GM12878 (cell line): ENCODE measurements around the gene VIT. TPM values are rescaled to one million over a fixed set of nuclear protein-coding genes. Genes with fewer than 3 reads are reported as not detected.

Source experiments
- ATAC-seq: fragments of 200-7000 bp; cut with Tn5 transposase; 3 replicates; pipeline ENCODE4 v1.9.1; 2020; ENCODE audit warnings: mild to moderate bottlenecking, moderate library complexity
- BruUV-seq: library from RNA; stranded (reverse); fragments of 400-500 nt; replicated peaks from 2 replicates; lab custom pipeline; 2021; lab: Mats Ljungman, UMichigan
- CTCF ChIA-PET: fragments of 300-600 bp; sonication (Branson Sonifier 250); formaldehyde crosslinking; extraction: SDS; loops from one replicate; lab custom pipeline; 2021; ENCODE audit warnings: inconsistent platforms; lab: Yijun Ruan, JAX
- POLR2A ChIA-PET: fragments of 350-600 bp; formaldehyde crosslinking; extraction: SDS; loops from one replicate; lab custom pipeline; 2021; ENCODE audit warnings: inconsistent platforms; lab: Charles Lee
- RAD21 ChIA-PET: fragments of 300-600 bp; sonication (Branson Sonifier 250); formaldehyde crosslinking; loops from one replicate; lab custom pipeline; 2023; ENCODE audit warnings: antibody characterized with exemption; ENCODE audit not compliant: unreplicated experiment; lab: Charles Lee
- SMC1A ChIA-PET: fragments of 300-600 bp; sonication (Branson Sonifier 250); formaldehyde crosslinking; loops from one replicate; lab custom pipeline; 2023; ENCODE audit not compliant: unreplicated experiment, uncharacterized antibody; lab: Charles Lee
- DNase-seq: peaks from one replicate; pipeline ENCODE4 v3.0.0-alpha.2; 2011; ENCODE audit warnings: low read depth, low spot score
- FAIRE-seq: peaks from 3 replicates; lab custom pipeline; 2011; peaks lifted over from hg19 to GRCh38; lab: Jason Lieb, UNC
- H2AFZ ChIP-seq: 2 replicates; pipeline ENCODE4 v1.6.0; 2011; ENCODE audit warnings: low read depth, low read length, control low read depth; ENCODE audit not compliant: control insufficient read depth
- H3K27ac ChIP-seq: 2 replicates; pipeline ENCODE4 v1.5.1; 2011; ENCODE audit warnings: control low read depth; ENCODE audit not compliant: control insufficient read depth, insufficient read depth
- H3K27me3 ChIP-seq, 2 experiments: replicated peaks in 1 of 2; 2 replicates each; pipeline versions ENCODE4 v1.6.0 to v1.6.1; 2011; ENCODE audit warnings: low read length in 1 of 2; ENCODE audit not compliant: control insufficient read depth in 2 of 2, insufficient read depth in 2 of 2
- H3K36me3 ChIP-seq, 2 experiments: 2 replicates each; pipeline ENCODE4 v1.5.1; 2011; ENCODE audit warnings: low read length in 1 of 2; ENCODE audit not compliant: control insufficient read depth in 2 of 2, insufficient read depth in 2 of 2
- H3K4me1 ChIP-seq: 2 replicates; pipeline ENCODE4 v1.6.1; 2011; ENCODE audit warnings: mild to moderate bottlenecking, low read length, moderate library complexity, mixed read lengths; ENCODE audit not compliant: control insufficient read depth, insufficient read depth
- H3K4me2 ChIP-seq: 2 replicates; pipeline ENCODE4 v1.6.0; 2011; ENCODE audit warnings: control low read depth; ENCODE audit not compliant: control insufficient read depth, insufficient read depth
- H3K4me3 ChIP-seq: fragments of 200-600 bp; sonication (generic); 2 replicates; pipeline ENCODE4 v1.5.1; 2016
- H3K79me2 ChIP-seq: 2 replicates; pipeline ENCODE4 v1.6.0; 2011; ENCODE audit warnings: low read length; ENCODE audit not compliant: control insufficient read depth, insufficient read depth
- H3K9ac ChIP-seq: 2 replicates; pipeline ENCODE4 v1.8.0; 2011; ENCODE audit warnings: low read length, control low read depth, mixed read lengths; ENCODE audit not compliant: control insufficient read depth, insufficient read depth
- H3K9me3 ChIP-seq: replicated peaks from 3 replicates; pipeline ENCODE4 v1.5.1; 2011; ENCODE audit warnings: mild to moderate bottlenecking, low read length; ENCODE audit not compliant: control insufficient read depth, insufficient read depth
- H4K20me1 ChIP-seq: 2 replicates; pipeline ENCODE4 v1.6.0; 2011; ENCODE audit not compliant: control insufficient read depth, insufficient read depth
- FOS ChIP-seq: IDR thresholded peaks from 3 replicates; pipeline ENCODE4 v1.6.1; 2011; ENCODE audit warnings: borderline replicate concordance; ENCODE audit not compliant: insufficient read length; ENCODE audit errors: extremely low read depth
- HDAC2 ChIP-seq: fragments of 200-600 bp; sonication (generic); IDR thresholded peaks from 2 replicates; pipeline ENCODE4 v1.6.1; 2017
- HDGF ChIP-seq: fragments of 450-650 bp; IDR thresholded peaks from 2 replicates; pipeline ENCODE4 v1.6.1; 2016; ENCODE audit warnings: antibody characterized with exemption
- IRF3 ChIP-seq: fragments of 450-650 bp; IDR thresholded peaks from 2 replicates; pipeline ENCODE4 v1.6.1; 2014; ENCODE audit warnings: mild to moderate bottlenecking
- JUNB ChIP-seq: IDR thresholded peaks from 2 replicates; pipeline ENCODE4 v1.6.1; 2016; ENCODE audit warnings: antibody characterized with exemption, mild to moderate bottlenecking
- MLLT1 ChIP-seq: fragments of 450-650 bp; IDR thresholded peaks from 2 replicates; pipeline ENCODE4 v1.6.1; 2016; ENCODE audit warnings: mild to moderate bottlenecking
- NFIC ChIP-seq: IDR thresholded peaks from 2 replicates; pipeline ENCODE4 v1.6.1; 2012; ENCODE audit warnings: low read depth, mild to moderate bottlenecking, inconsistent platforms, low read length, moderate library complexity
- NKRF ChIP-seq: fragments of 450-650 bp; conservative IDR thresholded peaks from 2 replicates; pipeline ENCODE4 v1.6.1; 2017; ENCODE audit warnings: mild to moderate bottlenecking, moderate library complexity
- RB1 ChIP-seq: fragments of 450-650 bp; formaldehyde crosslinking; IDR thresholded peaks from 2 replicates; pipeline ENCODE4 v1.6.1; 2017; ENCODE audit warnings: mild to moderate bottlenecking, borderline replicate concordance
- RFX5 ChIP-seq: IDR thresholded peaks from 2 replicates; pipeline ENCODE4 v1.6.1; 2011; ENCODE audit warnings: low read depth, low read length, improper control_type of control experiment
- SMAD1 ChIP-seq: fragments of 450-650 bp; IDR thresholded peaks from 2 replicates; pipeline ENCODE4 v1.6.1; 2018; ENCODE audit warnings: mild to moderate bottlenecking, low read depth; ENCODE audit not compliant: partially characterized antibody
- SMAD5 ChIP-seq: IDR thresholded peaks from 2 replicates; pipeline ENCODE4 v1.6.1; 2016; ENCODE audit warnings: antibody characterized with exemption, low read depth
- SUZ12 ChIP-seq: fragments of 200-600 bp; sonication (generic); IDR thresholded peaks from one replicate; pipeline ENCODE4 v1.6.1; 2018; ENCODE audit warnings: antibody characterized with exemption, mild to moderate bottlenecking; ENCODE audit not compliant: unreplicated experiment
- USF1 ChIP-seq: IDR thresholded peaks from 2 replicates; pipeline ENCODE4 v1.6.1; 2011; ENCODE audit warnings: borderline replicate concordance, low read depth, mild to moderate bottlenecking, moderate library complexity, mixed read lengths, low read length; ENCODE audit not compliant: insufficient read depth; ENCODE audit errors: extremely low read length
- ZSCAN29 ChIP-seq: fragments of 450-650 bp; IDR thresholded peaks from 2 replicates; pipeline ENCODE4 v1.6.1; 2017; ENCODE audit warnings: mild to moderate bottlenecking, moderate library complexity
- WGBS: methylation state at CpG from one replicate; pipeline ENCODE4 v1.1.6; 2016; ENCODE audit warnings: low lambda C conversion rate; ENCODE audit not compliant: insufficient replicate concordance, insufficient coverage; ENCODE audit errors: missing lambda C conversion rate; 5-methylcytosine and 5-hydroxymethylcytosine counted together
- in situ Hi-C: fragments of 300-500 bp; cut with MboI; formaldehyde crosslinking; loops from 9 replicates; pipeline ENCODE4 v1.14.3; 2018; ENCODE audit warnings: mixed read lengths
- intact Hi-C: fragments of 100-400 bp; cut with micrococcal nuclease; formaldehyde crosslinking; loops from one replicate; pipeline ENCODE4 v1.14.2; 2022; ENCODE audit not compliant: unreplicated experiment
- polyA plus RNA-seq, 11 experiments: library from polyadenylated mRNA; depleted of rRNA in 4 of 11; unstranded in 6 of 11; stranded (reverse) in 5 of 11; fragments of >200 nt; fragmentation: Nextera tagmentation in 4 of 11; fragmentation: Illumina TruSeq in 1 of 11; extraction: Ambion mirVana in 4 of 11; extraction: Trizol in 1 of 11; gene quantifications; 1 replicate in 1 of 11; 2 replicates in 10 of 11; pipeline versions ENCODE4 v1.2.1 to v1.2.3, GENCODE V29; 2011 to 2016; ENCODE audit warnings: inconsistent platforms in 2 of 11, missing spikeins in 2 of 11, low read depth in 1 of 11
- total RNA-seq, 4 experiments: library from RNA; depleted of rRNA in 3 of 4; stranded (reverse); fragments of >200 nt in 3 of 4; fragmentation: Illumina TruSeq in 1 of 4; extraction: Trizol in 1 of 4; gene quantifications; 2 replicates each; pipeline versions ENCODE4 v1.2.1 to v1.2.3, GENCODE V29; 2013 to 2021

Gene VIT
- total and polyA plus RNA-seq, 10 of the 15 experiments (the other 5 are each of a cell fraction or from before 2014, with no cell fraction given) = 0.05 to 0.14 TPM; not detected in 8

- no peak for TF ChIP-seq IRF3
- no peak for TF ChIP-seq USF1
- no peak for TF ChIP-seq HDGF
- TF ChIP-seq SMAD5 = no peak
- no peak for TF ChIP-seq SUZ12
- no peak for TF ChIP-seq JUNB
Observed at GRCh38 chr2:36748166-36748565, 51.7 kb downstream of the VIT start (continued).

GRCh38 chr2:36750101-36750500 lies 53.6 kb downstream of the VIT start:
- Histone ChIP-seq H3K4me3 (no peak overlapping the region), H3K4me2 (no peak overlapping the region), H4K20me1 (no peaks in the 10 kb centered on the region), H2AFZ (no peak overlapping the region), H3K36me3 (no peaks in the 10 kb centered on the region), H3K79me2 (no peaks in the 10 kb centered on the region), H3K27me3 (no peaks in the 10 kb centered on the region; a peak in 1 of 4 replicates), H3K27ac (no peak overlapping the region), H3K4me1 (no peaks in the 10 kb centered on the region), H3K9me3 (no peaks in the 10 kb centered on the region), H3K9ac (no peak overlapping the region)
- RAD21 ChIA-PET = no interaction called here
- SMC1A ChIA-PET = no interaction called here
- ATAC-seq (no peak), FAIRE-seq (no peak), DNase-seq (no peak)
- POLR2A ChIA-PET = no interaction called here
- no TSS peak for BruUV-seq
- CTCF ChIA-PET = interaction anchor here (0.9 kb wide), 1 partner anchor 24 kb away, joined by 3 read pairs; no protein-coding TSS in a partner anchor
- intact Hi-C loops (no loop called here), in situ Hi-C loops (no loop called here)
- 33% methylated on average over 5 of the region's 5 CpGs for WGBS
- TF ChIP-seq FOS (no peak), RB1 (no peak), RFX5 (no peak), NFIC (no peak), NKRF (no peak), ZSCAN29 (no peak), HDAC2 (no peak), SMAD1 (no peak), MLLT1 (no peak)
